HepG2 (cell line): ENCODE data around the gene E2F1. TPM values are rescaled to one million over a fixed set of nuclear protein-coding genes. Genes with fewer than 3 reads are reported as not detected.
A peak's percentile ranks its signal among the peaks of the same experiment; 100 is the strongest.

ENCODE experiments used
- CERS6 ChIP-seq: sonication (generic); formaldehyde crosslinking; IDR thresholded peaks from 2 replicates; pipeline ENCODE4 v1.5.0; 2020; ENCODE audit warnings: missing genetic modification reagents
- DRAP1 ChIP-seq: IDR thresholded peaks from 2 replicates; pipeline ENCODE4 v1.6.1; 2016; ENCODE audit warnings: missing genetic modification reagents, missing compliant biosample characterization
- FIP1L1 ChIP-seq: fragments of 200-400 bp; formaldehyde crosslinking; IDR thresholded peaks from 2 replicates; pipeline ENCODE4 v1.6.1; 2018; ENCODE audit warnings: low read depth, mild to moderate bottlenecking, low read length, moderate library complexity, borderline replicate concordance; ENCODE audit not compliant: insufficient read depth
- GLI4 ChIP-seq: sonication (generic); formaldehyde crosslinking; IDR thresholded peaks from 2 replicates; pipeline ENCODE4 v1.5.1; 2020; ENCODE audit warnings: missing genetic modification reagents, mild to moderate bottlenecking, moderate library complexity, borderline replicate concordance
- GPBP1L1 ChIP-seq: sonication (generic); formaldehyde crosslinking; IDR thresholded peaks from 2 replicates; pipeline ENCODE4 v1.5.0; 2020; ENCODE audit warnings: mild to moderate bottlenecking, missing genetic modification reagents
- IKZF5 ChIP-seq: IDR thresholded peaks from 2 replicates; pipeline ENCODE4 v1.6.1; 2018; ENCODE audit warnings: missing genetic modification reagents, mild to moderate bottlenecking, missing compliant biosample characterization
- MTA3 ChIP-seq: sonication (generic); formaldehyde crosslinking; IDR thresholded peaks from 2 replicates; pipeline ENCODE4 v1.4.0; 2020; ENCODE audit warnings: missing genetic modification reagents
- NFIC ChIP-seq: IDR thresholded peaks from 2 replicates; pipeline ENCODE4 v1.6.1; 2012; ENCODE audit warnings: mild to moderate bottlenecking, low read length, inconsistent platforms
- RNF2 ChIP-seq: fragments of 450-650 bp; conservative IDR thresholded peaks from 2 replicates; pipeline ENCODE4 v1.6.1; 2016; ENCODE audit warnings: low read depth
- SIX4 ChIP-seq: sonication (generic); formaldehyde crosslinking; IDR thresholded peaks from 2 replicates; pipeline ENCODE4 v1.4.0; 2020; ENCODE audit warnings: missing genetic modification reagents
- SMYD3 ChIP-seq: sonication (generic); formaldehyde crosslinking; IDR thresholded peaks from 2 replicates; pipeline ENCODE4 v1.8.1; 2023; ENCODE audit warnings: mild to moderate bottlenecking, missing genetic modification reagents
- TARDBP ChIP-seq: sonication (generic); formaldehyde crosslinking; IDR thresholded peaks from 2 replicates; pipeline ENCODE4 v1.8.0; 2022; ENCODE audit warnings: mild to moderate bottlenecking, missing genetic modification reagents
- TBL1XR1 ChIP-seq: fragments of 150-350 bp; IDR thresholded peaks from 2 replicates; pipeline ENCODE4 v1.6.1; 2014; ENCODE audit warnings: borderline replicate concordance, low read length; ENCODE audit not compliant: partially characterized antibody
- TFE3 ChIP-seq: IDR thresholded peaks from 2 replicates; pipeline ENCODE4 v1.6.1; 2016
- TSC22D2 ChIP-seq: sonication (generic); formaldehyde crosslinking; IDR thresholded peaks from 2 replicates; pipeline ENCODE4 v1.5.1; 2020; ENCODE audit warnings: missing genetic modification reagents, mild to moderate bottlenecking, borderline replicate concordance
- YY1 ChIP-seq: IDR thresholded peaks from 2 replicates; pipeline ENCODE4 v1.6.1; 2011; ENCODE audit warnings: low read length, low read depth, moderate library complexity, mild to moderate bottlenecking; ENCODE audit not compliant: insufficient read depth, insufficient replicate concordance
- ZBTB25 ChIP-seq: IDR thresholded peaks from 2 replicates; pipeline ENCODE4 v1.6.1; 2018; ENCODE audit warnings: missing genetic modification reagents
- ZNF10 ChIP-seq: sonication (generic); formaldehyde crosslinking; IDR thresholded peaks from 2 replicates; pipeline ENCODE4 v1.4.0; 2020; ENCODE audit warnings: mild to moderate bottlenecking, low read depth, missing genetic modification reagents, borderline replicate concordance
- ZNF205 ChIP-seq: IDR thresholded peaks from 2 replicates; pipeline ENCODE4 v1.6.1; 2018; ENCODE audit warnings: missing biosample characterization, missing genetic modification reagents
- ZNF891 ChIP-seq: sonication (generic); formaldehyde crosslinking; IDR thresholded peaks from 2 replicates; pipeline ENCODE4 v1.5.0; 2020; ENCODE audit warnings: mild to moderate bottlenecking, missing genetic modification reagents
- polyA plus RNA-seq, 8 experiments: library from polyadenylated mRNA; depleted of rRNA in 3 of 8; stranded (reverse) in 7 of 8; unstranded in 1 of 8; fragments of >200 nt; fragmentation: Illumina TruSeq in 4 of 8; extraction: Trizol in 4 of 8; gene quantifications; 2 replicates each; pipeline versions ENCODE4 v1.2.1 to v1.2.3, GENCODE V29; 2011 to 2016; ENCODE audit warnings: low read depth in 4 of 8, missing spikeins in 1 of 8, mixed read lengths in 1 of 8; ENCODE audit not compliant: insufficient read depth in 1 of 8
- total RNA-seq, 5 experiments: library from RNA; depleted of rRNA; stranded (reverse); fragments of >200 nt; fragmentation: Illumina TruSeq; extraction: Trizol; gene quantifications; 2 replicates each; pipeline ENCODE4 v1.2.3, GENCODE V29; 2016; ENCODE audit warnings: low read depth in 1 of 5

The E2F1 gene
- total and polyA plus RNA-seq, 2 of the 13 experiments (the other 11 are each of a cell fraction or from before 2014, with no cell fraction given), result 25.5 to 39.4 TPM

- TF ChIP-seq TFE3, result 0 out of 2 replicates have a peak, but pooled peaks have one; percentile 14
- no peak for TF ChIP-seq TBL1XR1
- peak; percentile 94 for TF ChIP-seq TARDBP (CRISPR knock-in tag)
- peak; percentile 83 for TF ChIP-seq ZNF891 (CRISPR knock-in tag)
- no peak for TF ChIP-seq MTA3 (CRISPR knock-in tag)
- peak; percentile 97 for TF ChIP-seq GLI4 (CRISPR knock-in tag)
- peak; percentile 87 for TF ChIP-seq IKZF5
- peak; percentile 71; the same call in 1 of the 2 replicates for TF ChIP-seq ZBTB25 (CRISPR knock-in tag)
- TF ChIP-seq CERS6 (CRISPR knock-in tag), result no peak; the same call in 1 of the 2 replicates
- TF ChIP-seq ZNF205, result 0 out of 2 replicates have a peak, but pooled peaks have one; percentile 88
- TF ChIP-seq DRAP1 (CRISPR knock-in tag), result peak; percentile 70
- peak; percentile 45; the same call in 1 of the 2 replicates for TF ChIP-seq RNF2
- peak; percentile 79 for TF ChIP-seq YY1
- no peak for TF ChIP-seq SIX4 (CRISPR knock-in tag)
- TF ChIP-seq ZNF10 (CRISPR knock-in tag), result no peak
- TF ChIP-seq NFIC, result no peak
- TF ChIP-seq TSC22D2 (CRISPR knock-in tag), result peak; percentile 94
- TF ChIP-seq FIP1L1, result no peak
- TF ChIP-seq SMYD3 (CRISPR knock-in tag), result peak; percentile 86; the same call in 1 of the 2 replicates
- no peak for TF ChIP-seq GPBP1L1 (CRISPR knock-in tag)
Observed at GRCh38 chr20:33663161-33664084, 22.8 kb downstream of the E2F1 start (continued).
